Stimulated activated CD4-positive, alpha-beta T cell treated with anti-CD3 and anti-CD28 coated beads, Interleukin-2, amount 100 ng/mL, for 4 hours (primary cell): ENCODE measurements around the gene ZNF569.
A peak's percentile ranks its signal among the peaks of the same experiment; 100 is the strongest.
"Not testable (repeated sequence)": the region's sequence is repeated elsewhere in the genome, so short reads cannot be mapped to it uniquely, and the experiment has no call there.

Experiments used
- DNase-seq: peaks from one replicate; pipeline ENCODE4 v3.0.0-alpha.2; 2020; ENCODE audit warnings: low read depth

The ZNF569 gene

DNA sequence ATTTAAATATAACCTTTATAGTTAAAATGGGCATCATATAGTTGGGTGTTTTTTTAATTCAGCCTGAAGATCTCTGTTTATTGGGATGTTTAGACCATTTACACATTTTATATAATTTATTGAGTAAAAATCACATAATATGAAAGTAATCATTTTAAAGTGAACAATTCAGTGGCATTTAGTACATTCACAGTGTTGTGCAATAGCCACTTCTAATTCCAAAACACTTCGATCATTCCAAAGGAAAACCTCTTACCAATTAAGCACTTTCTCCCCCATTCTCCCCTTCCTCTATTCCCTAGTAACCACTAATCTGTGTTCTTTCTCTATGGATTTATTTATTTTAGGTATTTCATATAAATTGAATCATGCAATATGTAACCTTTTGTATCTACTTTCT is 66.2 kb downstream of the ZNF569 start:
- no peak for DNase-seq

DNA sequence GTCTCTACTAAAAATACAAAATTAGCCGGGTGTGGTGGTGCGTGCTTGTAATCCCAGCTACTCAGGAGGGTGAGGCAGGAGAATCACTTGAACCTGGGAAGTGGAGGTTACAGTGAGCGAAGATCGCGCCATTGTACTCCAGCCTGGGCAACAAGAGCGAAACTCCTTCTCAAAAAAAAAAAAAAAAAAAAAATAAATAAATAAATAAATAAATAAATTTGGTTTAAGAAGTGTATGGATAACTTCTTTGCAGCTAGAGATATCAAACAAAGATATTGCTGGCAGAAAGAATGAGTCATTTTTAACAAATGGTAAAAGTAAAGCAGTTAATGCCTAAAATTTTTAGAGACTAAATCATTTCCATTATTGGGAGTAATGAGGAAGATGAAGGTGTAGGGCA is 75.8 kb downstream of the ZNF569 start:
- DNase-seq = not testable (repeated sequence)

DNA sequence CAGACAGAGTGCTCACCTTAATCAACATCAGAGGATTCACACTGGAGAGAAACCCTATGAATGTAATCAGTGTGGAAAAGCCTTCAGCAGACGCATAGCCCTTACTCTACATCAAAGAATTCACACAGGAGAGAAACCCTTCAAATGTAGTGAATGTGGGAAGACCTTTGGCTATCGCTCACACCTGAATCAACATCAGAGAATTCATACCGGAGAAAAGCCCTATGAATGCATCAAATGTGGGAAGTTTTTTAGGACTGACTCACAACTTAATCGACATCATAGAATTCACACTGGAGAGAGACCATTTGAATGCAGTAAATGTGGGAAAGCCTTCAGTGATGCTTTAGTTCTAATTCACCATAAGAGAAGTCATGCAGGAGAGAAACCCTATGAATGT is 78.0 kb downstream of the ZNF569 start:
- no peak for DNase-seq

GRCh38 chr19:37370880-37371661 is 96.2 kb downstream of the ZNF569 start, which contains the start of gene ZNF527:
Gene ZNF527 (plus strand): TSS chr19:37371099. CDS start chr19:37374199, 3,100 bp downstream.
- peak; percentile 95 for DNase-seq

GRCh38 chr19:37370386-37370879 is 96.8 kb downstream of the ZNF569 start:
- DNase-seq = not testable (repeated sequence)

GRCh38 chr19:37362733-37363132 is 104.5 kb downstream of the ZNF569 start:
- DNase-seq = no peak

DNA sequence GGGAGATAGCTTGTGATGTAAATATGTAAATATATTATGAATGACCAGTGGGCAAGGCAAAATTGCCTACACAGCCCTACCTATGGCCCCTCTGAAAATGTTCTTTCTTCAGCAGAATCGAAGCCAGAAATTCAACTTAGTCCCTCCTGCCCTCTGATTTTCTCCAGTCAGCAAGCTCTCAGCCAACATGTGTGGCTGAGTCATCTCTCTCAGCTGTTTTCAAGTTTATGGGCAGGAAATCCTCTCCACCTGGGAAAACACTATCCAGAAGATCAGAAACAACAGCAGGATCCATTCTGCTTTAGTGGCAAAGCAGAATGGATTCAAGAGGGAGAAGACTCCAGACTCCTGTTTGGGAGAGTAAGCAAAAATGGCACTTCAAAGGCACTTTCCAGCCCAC is 105.2 kb downstream of the ZNF569 start:
- DNase-seq = no peak
